Measurements from ENCODE around the gene MARCHF11.

GRCh38 chr5:16108418-16108817, 71.2 kb downstream of the MARCHF11 start:
- TF ChIP-seq, protein P1, sequence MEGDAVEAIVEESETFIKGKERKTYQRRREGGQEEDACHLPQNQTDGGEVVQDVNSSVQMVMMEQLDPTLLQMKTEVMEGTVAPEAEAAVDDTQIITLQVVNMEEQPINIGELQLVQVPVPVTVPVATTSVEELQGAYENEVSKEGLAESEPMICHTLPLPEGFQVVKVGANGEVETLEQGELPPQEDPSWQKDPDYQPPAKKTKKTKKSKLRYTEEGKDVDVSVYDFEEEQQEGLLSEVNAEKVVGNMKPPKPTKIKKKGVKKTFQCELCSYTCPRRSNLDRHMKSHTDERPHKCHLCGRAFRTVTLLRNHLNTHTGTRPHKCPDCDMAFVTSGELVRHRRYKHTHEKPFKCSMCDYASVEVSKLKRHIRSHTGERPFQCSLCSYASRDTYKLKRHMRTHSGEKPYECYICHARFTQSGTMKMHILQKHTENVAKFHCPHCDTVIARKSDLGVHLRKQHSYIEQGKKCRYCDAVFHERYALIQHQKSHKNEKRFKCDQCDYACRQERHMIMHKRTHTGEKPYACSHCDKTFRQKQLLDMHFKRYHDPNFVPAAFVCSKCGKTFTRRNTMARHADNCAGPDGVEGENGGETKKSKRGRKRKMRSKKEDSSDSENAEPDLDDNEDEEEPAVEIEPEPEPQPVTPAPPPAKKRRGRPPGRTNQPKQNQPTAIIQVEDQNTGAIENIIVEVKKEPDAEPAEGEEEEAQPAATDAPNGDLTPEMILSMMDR (IDR thresholded peaks at IDR 0.05) = no peak
- TF ChIP-seq EP300 (IDR thresholded peaks at IDR 0.05) = no peak
- TF ChIP-seq POLR2A (IDR thresholded peaks at IDR 0.05) = no peak

Measured in ovary (tissue), 3 donors.